ENCODE measurements around the gene PLCB1.

Gene PLCB1

DNA sequence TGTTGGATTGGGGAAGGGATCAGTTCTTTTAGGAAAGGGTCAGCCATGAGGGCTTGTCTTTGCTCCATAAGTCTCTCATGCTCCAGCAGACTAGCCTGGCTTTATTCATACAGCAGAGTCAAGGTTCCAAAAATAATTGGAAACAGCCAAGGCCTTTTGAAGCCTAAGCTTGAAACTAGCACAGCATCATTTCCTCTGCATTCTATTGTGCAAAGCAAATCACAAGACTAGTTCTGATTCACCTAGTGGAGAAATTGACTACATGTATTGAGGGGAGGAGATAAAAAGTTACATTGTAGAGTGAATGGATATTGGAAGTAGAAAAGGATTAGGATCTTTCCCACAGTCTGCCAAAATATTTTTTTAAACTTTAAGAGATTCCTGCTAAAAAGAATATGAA is 777.5 kb downstream of the PLCB1 start:
- H3K4me3 ChIP-seq (ENCODE audit: low read depth, low read length): no peak overlapping the region
- DNase-seq (ENCODE audit: low read depth): no peak
- TF ChIP-seq, protein P1, sequence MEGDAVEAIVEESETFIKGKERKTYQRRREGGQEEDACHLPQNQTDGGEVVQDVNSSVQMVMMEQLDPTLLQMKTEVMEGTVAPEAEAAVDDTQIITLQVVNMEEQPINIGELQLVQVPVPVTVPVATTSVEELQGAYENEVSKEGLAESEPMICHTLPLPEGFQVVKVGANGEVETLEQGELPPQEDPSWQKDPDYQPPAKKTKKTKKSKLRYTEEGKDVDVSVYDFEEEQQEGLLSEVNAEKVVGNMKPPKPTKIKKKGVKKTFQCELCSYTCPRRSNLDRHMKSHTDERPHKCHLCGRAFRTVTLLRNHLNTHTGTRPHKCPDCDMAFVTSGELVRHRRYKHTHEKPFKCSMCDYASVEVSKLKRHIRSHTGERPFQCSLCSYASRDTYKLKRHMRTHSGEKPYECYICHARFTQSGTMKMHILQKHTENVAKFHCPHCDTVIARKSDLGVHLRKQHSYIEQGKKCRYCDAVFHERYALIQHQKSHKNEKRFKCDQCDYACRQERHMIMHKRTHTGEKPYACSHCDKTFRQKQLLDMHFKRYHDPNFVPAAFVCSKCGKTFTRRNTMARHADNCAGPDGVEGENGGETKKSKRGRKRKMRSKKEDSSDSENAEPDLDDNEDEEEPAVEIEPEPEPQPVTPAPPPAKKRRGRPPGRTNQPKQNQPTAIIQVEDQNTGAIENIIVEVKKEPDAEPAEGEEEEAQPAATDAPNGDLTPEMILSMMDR (IDR thresholded peaks at IDR 0.05; ENCODE audit: low read depth, low read length, missing control alignments): no peak

GRCh38 chr20:8912096-8912495 is 780.0 kb downstream of the PLCB1 start:
- H3K4me3 ChIP-seq (ENCODE audit: low read depth, low read length): no peak overlapping the region
- TF ChIP-seq, protein P1 (IDR thresholded peaks at IDR 0.05; ENCODE audit: low read depth, low read length, missing control alignments): no peak
- no peak for DNase-seq (ENCODE audit: low read depth)

DNA sequence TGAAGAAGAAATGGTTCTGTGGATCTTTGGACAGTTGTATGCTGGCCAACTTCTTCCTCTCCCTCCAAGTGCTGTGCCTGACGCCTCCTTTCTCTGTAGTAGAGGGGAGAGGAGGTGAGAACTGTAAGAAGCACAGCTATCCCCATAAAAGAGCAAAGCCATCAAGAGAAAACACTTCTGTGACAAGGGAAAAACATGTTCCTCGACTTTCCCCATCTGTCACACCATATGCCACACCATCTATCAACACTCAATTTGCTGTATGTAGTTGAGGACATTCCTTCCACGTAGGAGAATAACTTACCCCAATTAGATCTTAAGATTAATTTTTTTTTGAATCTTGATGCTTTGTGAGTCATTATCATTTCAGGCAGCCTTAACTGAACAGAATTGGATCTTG is 780.7 kb downstream of the PLCB1 start:
- DNase-seq (ENCODE audit: low read depth): no peak
- TF ChIP-seq, protein P1 (IDR thresholded peaks at IDR 0.05; ENCODE audit: low read depth, low read length, missing control alignments): no peak
- no peak overlapping the region for H3K4me3 ChIP-seq (ENCODE audit: low read depth, low read length)

GRCh38 chr20:8913456-8913855 is 781.4 kb downstream of the PLCB1 start:
- no peak for DNase-seq (ENCODE audit: low read depth)
- H3K4me3 ChIP-seq (ENCODE audit: low read depth, low read length): no peak overlapping the region
- TF ChIP-seq, protein P1 (IDR thresholded peaks at IDR 0.05; ENCODE audit: low read depth, low read length, missing control alignments): no peak

DNA sequence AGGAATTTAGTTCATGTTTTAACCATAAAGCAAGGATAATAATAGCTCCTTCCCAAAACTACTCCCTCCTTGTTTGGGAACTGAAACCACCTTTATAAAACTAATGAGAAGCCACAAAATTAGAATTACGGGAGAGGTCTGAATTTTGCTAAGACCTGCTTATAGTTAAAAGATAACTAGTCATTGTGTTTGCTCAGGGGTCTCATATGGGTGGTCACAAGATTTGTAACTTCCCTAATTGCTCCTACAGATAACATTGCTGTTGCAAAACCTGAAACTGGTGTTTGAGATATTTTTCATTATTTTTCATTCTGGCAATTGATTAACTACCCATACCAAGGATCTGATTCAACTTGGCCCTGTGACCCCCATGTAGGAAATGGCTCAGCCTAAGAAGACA is 782.4 kb downstream of the PLCB1 start:
- DNase-seq (ENCODE audit: low read depth): no peak
- H3K4me3 ChIP-seq (ENCODE audit: low read depth, low read length): no peak overlapping the region
- TF ChIP-seq, protein P1 (IDR thresholded peaks at IDR 0.05; ENCODE audit: low read depth, low read length, missing control alignments): no peak

DNA sequence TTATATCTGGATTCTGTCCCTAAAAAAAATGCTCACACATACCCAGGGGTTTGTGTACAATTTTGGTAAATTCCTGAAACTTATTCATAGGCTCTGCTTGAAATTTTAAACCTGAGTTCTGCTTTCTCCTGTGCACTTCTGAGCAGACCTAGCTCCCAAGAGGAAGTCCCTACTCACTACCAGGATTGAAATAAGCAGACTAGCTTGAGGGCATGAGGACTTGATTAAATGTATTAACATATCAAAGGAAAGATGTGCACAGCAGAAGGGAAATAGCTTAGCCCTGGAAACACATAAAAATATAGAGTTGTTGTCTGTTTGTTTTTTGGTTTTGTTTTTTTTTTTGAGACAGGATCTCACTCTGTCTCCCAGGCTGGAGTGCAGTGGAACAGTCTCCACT is 785.0 kb downstream of the PLCB1 start:
- H3K4me3 ChIP-seq (ENCODE audit: low read depth, low read length): no peak overlapping the region
- DNase-seq (ENCODE audit: low read depth): no peak
- TF ChIP-seq, protein P1 (IDR thresholded peaks at IDR 0.05; ENCODE audit: low read depth, low read length, missing control alignments): no peak

DNA sequence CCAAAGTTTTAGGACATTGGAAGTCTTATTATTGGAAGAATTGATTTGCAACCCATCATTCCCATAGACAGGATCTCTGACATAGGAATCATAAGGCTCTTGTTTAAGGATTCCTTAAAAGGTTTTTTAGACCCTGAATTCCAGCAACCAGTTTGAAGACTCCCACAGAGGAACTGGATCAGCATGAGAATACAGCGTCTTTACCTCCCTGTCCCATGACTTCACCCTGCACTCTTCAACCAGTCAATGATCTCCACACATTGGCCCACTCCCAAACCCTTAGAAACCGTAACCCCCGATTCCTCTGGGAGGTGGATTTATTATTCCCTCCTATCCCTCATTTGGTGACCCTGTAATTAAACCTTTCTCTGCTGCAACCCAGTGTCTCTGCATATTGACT is 786.1 kb downstream of the PLCB1 start:
- no peak overlapping the region for H3K4me3 ChIP-seq (ENCODE audit: low read depth, low read length)
- TF ChIP-seq, protein P1 (IDR thresholded peaks at IDR 0.05; ENCODE audit: low read depth, low read length, missing control alignments): no peak
- no peak for DNase-seq (ENCODE audit: low read depth)
